Activated CD4-positive, alpha-beta T cell treated with anti-CD3 and anti-CD28 coated beads, Interleukin-2, Interleukin-4, amounts not matched to agents 100 ng/mL and 50 ng/mL, durations not matched to agents 16 hours and 8 hours (primary cell): ENCODE results near the gene KREMEN2.

Source experiments
- DNase-seq: peaks from one replicate; pipeline ENCODE4 v3.0.0-alpha.2; 2020; ENCODE audit warnings: low spot score

The KREMEN2 gene

DNA sequence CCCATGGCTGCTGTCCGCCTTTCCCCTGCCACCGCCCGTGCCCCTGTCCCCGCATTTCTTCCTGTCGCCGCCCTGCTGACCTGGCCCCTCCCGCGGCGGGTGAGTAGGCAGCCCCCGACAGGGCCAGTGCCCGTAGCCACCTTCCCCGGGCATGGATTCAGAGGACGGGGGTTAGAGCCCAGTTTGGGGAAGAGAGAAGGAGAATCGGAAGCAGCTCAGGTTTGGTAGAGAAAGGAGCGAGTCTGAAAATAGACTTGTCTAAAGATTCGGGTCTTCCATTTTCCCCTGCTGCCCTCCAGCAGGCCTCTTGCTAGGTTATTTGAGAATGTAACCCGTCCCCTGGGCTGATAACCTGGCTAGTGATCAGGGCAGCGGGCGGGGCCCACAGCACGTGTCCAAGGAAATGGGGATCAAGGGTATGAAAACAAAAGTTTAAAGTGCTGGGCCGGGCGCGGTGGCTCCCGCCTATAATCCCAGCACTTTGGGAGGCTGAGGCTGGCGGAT is 40.8 kb downstream of the KREMEN2 start:
- DNase-seq = no peak

DNA sequence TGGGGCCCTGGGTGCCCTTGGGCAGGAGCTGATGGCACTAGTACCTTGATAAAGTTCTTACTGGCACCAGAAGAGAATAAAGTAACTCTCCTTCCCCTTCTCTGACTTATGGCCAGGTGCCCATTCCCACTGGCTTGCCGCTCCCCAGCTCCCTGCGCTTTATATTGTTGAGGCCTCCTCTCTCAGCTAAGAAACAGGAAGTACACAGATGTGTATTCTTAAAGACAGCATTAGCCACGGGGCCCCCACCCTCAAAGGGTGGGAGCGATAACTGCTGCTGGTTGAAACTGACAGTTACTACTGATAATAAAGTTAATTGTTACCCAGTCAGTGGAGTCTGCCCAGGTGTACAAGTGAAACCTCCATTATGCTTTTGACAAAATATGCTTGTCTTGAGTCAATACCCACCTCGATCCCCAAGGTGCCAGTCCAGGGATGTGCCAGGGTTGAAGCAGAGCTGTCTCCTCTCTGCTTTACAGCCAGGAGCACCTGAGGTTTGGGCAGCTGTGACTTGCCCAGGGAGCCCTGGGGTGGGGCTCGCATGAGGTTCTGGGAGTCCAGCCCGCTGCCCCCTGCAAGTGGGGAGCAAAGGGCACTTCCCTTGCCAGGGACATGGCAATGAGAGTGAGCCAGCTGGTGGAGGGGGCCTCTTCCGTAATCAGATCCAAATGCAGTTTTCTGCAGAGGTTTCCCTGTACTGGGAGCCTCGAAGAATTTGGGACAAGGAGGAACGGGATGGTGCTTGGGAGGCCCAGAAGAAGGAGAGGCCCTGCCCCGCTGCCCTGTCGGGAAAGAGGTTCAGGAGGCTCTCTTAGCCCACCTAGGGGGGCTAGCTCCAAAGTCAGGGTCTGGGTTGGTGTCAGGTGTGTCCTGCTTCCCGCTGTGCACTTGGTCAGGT is 43.2 kb downstream of the KREMEN2 start:
- DNase-seq = no peak

- DNase-seq = no peak
These were observed 44.0 kb downstream of the KREMEN2 start for GRCh38 chr16:3007957-3008689.

DNA sequence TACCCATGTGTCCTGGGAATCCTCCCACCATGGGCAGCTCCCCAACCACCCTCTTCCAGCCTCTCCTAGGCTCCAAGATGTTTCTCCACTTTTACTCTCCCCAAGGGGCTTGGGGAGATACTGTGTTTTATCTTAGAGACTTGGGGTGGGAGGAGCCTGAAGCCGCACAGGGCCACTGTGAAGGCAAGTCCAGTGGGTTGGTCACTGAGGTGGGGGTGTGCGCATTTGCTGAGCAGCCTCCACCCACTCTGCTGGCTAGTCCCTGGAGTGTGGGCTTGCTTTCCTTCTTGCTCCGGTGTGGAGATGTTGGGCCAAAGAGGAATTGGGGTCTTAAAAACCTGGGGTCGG is 44.6 kb downstream of the KREMEN2 start:
- DNase-seq = no peak

- no peak for DNase-seq
These were observed 45.7 kb downstream of the KREMEN2 start for GRCh38 chr16:3009568-3010390.

DNA sequence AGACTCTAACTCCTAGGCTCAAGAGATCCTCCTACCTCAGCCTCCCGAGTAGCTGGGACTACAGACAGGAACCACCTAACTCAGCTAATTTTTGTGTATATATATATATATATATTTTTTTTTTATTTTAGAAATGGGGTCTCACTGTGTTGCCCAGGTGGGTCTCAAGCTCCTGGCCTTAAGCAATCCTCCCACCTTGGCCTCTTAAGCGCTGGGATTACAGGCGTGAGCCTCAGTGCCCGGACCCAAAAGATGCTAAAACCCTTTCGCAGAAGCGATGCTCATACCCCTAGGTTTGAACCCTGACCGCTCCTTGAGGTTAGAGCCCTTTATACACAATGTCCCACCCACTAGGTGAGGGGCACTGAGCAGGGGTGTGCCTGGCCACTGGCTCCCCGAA is 46.4 kb downstream of the KREMEN2 start:
- no peak for DNase-seq

GRCh38 chr16:3012246-3012645 is 48.2 kb downstream of the KREMEN2 start:
- DNase-seq = no peak

GRCh38 chr16:3012828-3013420 is 48.8 kb downstream of the KREMEN2 start, which contains the start of gene CLDN9:
CLDN9 (plus strand) TSS chr16:3012923; CDS start chr16:3013363, 440 bp downstream.
- DNase-seq = no peak

- DNase-seq = no peak
These were observed 49.4 kb downstream of the KREMEN2 start for GRCh38 chr16:3013491-3013951.

- no peak for DNase-seq
These were observed 50.1 kb downstream of the KREMEN2 start for GRCh38 chr16:3013998-3014690.

- no peak for DNase-seq
These were observed 50.9 kb downstream of the KREMEN2 start for GRCh38 chr16:3014971-3015370.

- no peak for DNase-seq
These were observed 51.9 kb downstream of the KREMEN2 start for GRCh38 chr16:3015865-3016521.

- no peak for DNase-seq
These were observed 53.3 kb downstream of the KREMEN2 start for GRCh38 chr16:3017344-3017743.
